K562 (cell line): ENCODE results near the gene PNMA8A.

Experiments
- E4F1 ChIP-seq: fragments of 250-450 bp; sonication (Bioruptor Pico); IDR thresholded peaks from 2 replicates; pipeline ENCODE4 v1.5.0; 2021; ENCODE audit warnings: mild to moderate bottlenecking, borderline replicate concordance
- GATAD2A ChIP-seq: fragments of 450-650 bp; IDR thresholded peaks from 2 replicates; pipeline ENCODE4 v1.6.1; 2017
- MLX ChIP-seq, 2 experiments: fragments of 450-650 bp in 1 of 2; sonication (generic) in 1 of 2; formaldehyde crosslinking; conservative IDR thresholded peaks; 2 replicates each; pipeline versions ENCODE4 v1.4.0 to v1.8.1; 2020 to 2022; ENCODE audit warnings: mild to moderate bottlenecking in 1 of 2, missing genetic modification reagents in 1 of 2
- MTF1 ChIP-seq: fragments of 250-450 bp; sonication (Bioruptor Pico); IDR thresholded peaks from 2 replicates; pipeline ENCODE4 v1.9.0; 2021; ENCODE audit warnings: moderate library complexity, mild to moderate bottlenecking, inconsistent platforms, borderline replicate concordance
- ZNF766 ChIP-seq: fragments of 200-800 bp; sonication (Bioruptor generic); conservative IDR thresholded peaks from 2 replicates; pipeline ENCODE4 v1.6.1; 2016; ENCODE audit warnings: missing genetic modification characterization, missing compliant biosample characterization

GRCh38 chr19:46487802-46488445 lies 16.6 kb upstream of the PNMA8A start:
- TF ChIP-seq GATAD2A (no peak), E4F1 (CRISPR knock-in tag) (no peak), ZNF766 (no peak), MTF1 (CRISPR knock-in tag) (no peak), MLX (CRISPR knock-in tag; conservative IDR thresholded peaks at IDR 0.05) (no peak)
